Measurements from ENCODE around the gene GPR39. TPM values are rescaled to one million over a fixed set of nuclear protein-coding genes. Genes with fewer than 3 reads are reported as not detected.

GPR39 gene
- total RNA-seq, 4 donors from 2014 or later: 0.72 to 1.6 (median 1.4) TPM

GRCh38 chr2:132691556-132691955, 275.0 kb downstream of the GPR39 start:
- Histone ChIP-seq H3K27ac (no peak overlapping the region), H3K36me3 (no peaks in the 10 kb centered on the region), H3K4me3 (no peak overlapping the region), H3K4me1 (no peaks in the 10 kb centered on the region), H3K27me3 (no peaks in the 10 kb centered on the region), H3K9me3 (no peaks in the 10 kb centered on the region)
- 94% methylated on average over 4 of the region's 4 CpGs for WGBS
- TF ChIP-seq POLR2AphosphoS5 (IDR thresholded peaks at IDR 0.05) (no peak), EP300 (IDR thresholded peaks at IDR 0.05) (no peak), POLR2A (IDR thresholded peaks at IDR 0.05) (no peak), CTCF (IDR thresholded peaks at IDR 0.05) (no peak)
- DNase-seq (ENCODE audit: low spot score in 2 of 2): no peak

GRCh38 chr2:132692816-132693215, 276.2 kb downstream of the GPR39 start:
- H3K27me3 ChIP-seq: no peaks in the 10 kb centered on the region
- no peaks in the 10 kb centered on the region for H3K9me3 ChIP-seq
- H3K4me1 ChIP-seq: no peaks in the 10 kb centered on the region
- 85% methylated on average over 1 of the region's 1 CpG for WGBS
- no peak for TF ChIP-seq POLR2AphosphoS5 (IDR thresholded peaks at IDR 0.05)
- TF ChIP-seq CTCF (IDR thresholded peaks at IDR 0.05): no peak
- TF ChIP-seq EP300 (IDR thresholded peaks at IDR 0.05): no peak
- TF ChIP-seq POLR2A (IDR thresholded peaks at IDR 0.05): no peak
- DNase-seq (ENCODE audit: low spot score in 2 of 2): no peak
- H3K36me3 ChIP-seq: no peaks in the 10 kb centered on the region
- H3K4me3 ChIP-seq: no peak overlapping the region
- no peak overlapping the region for H3K27ac ChIP-seq
